ENCODE measurements around the gene PRR30.

The PRR30 gene

GRCh38 chr2:27094353-27094984, 44.7 kb downstream of the PRR30 start:
- Mint-ChIP-seq H3K27me3 (no peaks in the 10 kb centered on the region), H3K27ac (no peak overlapping the region), H3K4me3 (no peak overlapping the region), H3K36me3 (ENCODE audit: insufficient read depth) (no peaks in the 10 kb centered on the region), H3K9me3 (no peaks in the 10 kb centered on the region), H3K4me1 (ENCODE audit: low read depth in 2 of 2) (peaks cover 7 to 20% of the 10 kb centered on the region in 2 donors)
- no peak for DNase-seq
- ATAC-seq (replicated peaks) = no peak

GRCh38 chr2:27093430-27094352, 45.5 kb downstream of the PRR30 start:
- no peak overlapping the region for H3K27ac Mint-ChIP-seq
- H3K9me3 Mint-ChIP-seq = no peaks in the 10 kb centered on the region
- DNase-seq (no peak), ATAC-seq (replicated peaks) (no peak)
- H3K4me1 Mint-ChIP-seq (ENCODE audit: low read depth in 2 of 2) = peaks cover 7 to 15% of the 10 kb centered on the region in 2 donors
- H3K27me3 Mint-ChIP-seq = no peaks in the 10 kb centered on the region
- no peak overlapping the region for H3K4me3 Mint-ChIP-seq
- no peaks in the 10 kb centered on the region for H3K36me3 Mint-ChIP-seq (ENCODE audit: insufficient read depth)

GRCh38 chr2:27092696-27093429, 46.3 kb downstream of the PRR30 start:
- Mint-ChIP-seq H3K36me3 (ENCODE audit: insufficient read depth) (no peaks in the 10 kb centered on the region), H3K27me3 (no peaks in the 10 kb centered on the region), H3K4me1 (ENCODE audit: low read depth in 2 of 2) (peaks cover 7 to 14% of the 10 kb centered on the region in 2 donors), H3K27ac (no peak overlapping the region), H3K9me3 (no peaks in the 10 kb centered on the region), H3K4me3 (no peak overlapping the region)
- no peak for DNase-seq
- no peak for ATAC-seq (replicated peaks)

GRCh38 chr2:27091746-27092695, 47.2 kb downstream of the PRR30 start:
- no peak for ATAC-seq (replicated peaks)
- Mint-ChIP-seq H3K36me3 (ENCODE audit: insufficient read depth) (no peaks in the 10 kb centered on the region), H3K27ac (no peak overlapping the region), H3K4me1 (ENCODE audit: low read depth in 2 of 2) (peaks cover 7 to 17% of the 10 kb centered on the region in 2 donors), H3K9me3 (no peaks in the 10 kb centered on the region), H3K4me3 (no peak overlapping the region), H3K27me3 (no peaks in the 10 kb centered on the region)
- DNase-seq = no peak

- DNase-seq = no peak
- H3K27me3 Mint-ChIP-seq = no peaks in the 10 kb centered on the region
- peaks cover 8 to 15% of the 10 kb centered on the region in 2 donors for H3K4me1 Mint-ChIP-seq (ENCODE audit: low read depth in 2 of 2)
- peaks cover 5% of the 10 kb centered on the region for H3K36me3 Mint-ChIP-seq (ENCODE audit: insufficient read depth)
- no peaks in the 10 kb centered on the region for H3K9me3 Mint-ChIP-seq
- no peak for ATAC-seq (replicated peaks)
- no peak overlapping the region for H3K4me3 Mint-ChIP-seq
- no peak overlapping the region for H3K27ac Mint-ChIP-seq
Observed at GRCh38 chr2:27089111-27089954, 49.9 kb downstream of the PRR30 start.

- no peak for DNase-seq
- H3K9me3 Mint-ChIP-seq = no peaks in the 10 kb centered on the region
- peak overlapping the region in 1 of 2 donors; percentile 46 for H3K27ac Mint-ChIP-seq
- peaks cover 5% of the 10 kb centered on the region for H3K36me3 Mint-ChIP-seq (ENCODE audit: insufficient read depth)
- no peak for ATAC-seq (replicated peaks)
- no peaks in the 10 kb centered on the region for H3K27me3 Mint-ChIP-seq
- no peak overlapping the region for H3K4me3 Mint-ChIP-seq
- peaks cover 8 to 15% of the 10 kb centered on the region in 2 donors for H3K4me1 Mint-ChIP-seq (ENCODE audit: low read depth in 2 of 2)
Observed at GRCh38 chr2:27088634-27089033, 50.6 kb downstream of the PRR30 start.

- Mint-ChIP-seq H3K36me3 (ENCODE audit: insufficient read depth) (peaks cover 5% of the 10 kb centered on the region), H3K9me3 (no peaks in the 10 kb centered on the region), H3K27ac (no peak overlapping the region), H3K4me1 (ENCODE audit: low read depth in 2 of 2) (peaks cover 8 to 15% of the 10 kb centered on the region in 2 donors), H3K4me3 (peak overlapping the region in 1 of 2 donors; percentile 80), H3K27me3 (no peaks in the 10 kb centered on the region)
- ATAC-seq (replicated peaks) (no peak), DNase-seq (no peak)
Observed at GRCh38 chr2:27087823-27088410, 51.3 kb downstream of the PRR30 start.

Data from effector memory CD8-positive, alpha-beta T cell (primary cell).